LNCAP (cell line): ENCODE measurements around the gene IFT27.

Source experiments
- TF ChIP-seq, protein P1 (sequence below): fragments of 450-650 bp; IDR thresholded peaks from 2 replicates; pipeline ENCODE4 v1.5.1; 2017; ENCODE audit warnings: mild to moderate bottlenecking

Gene IFT27

DNA sequence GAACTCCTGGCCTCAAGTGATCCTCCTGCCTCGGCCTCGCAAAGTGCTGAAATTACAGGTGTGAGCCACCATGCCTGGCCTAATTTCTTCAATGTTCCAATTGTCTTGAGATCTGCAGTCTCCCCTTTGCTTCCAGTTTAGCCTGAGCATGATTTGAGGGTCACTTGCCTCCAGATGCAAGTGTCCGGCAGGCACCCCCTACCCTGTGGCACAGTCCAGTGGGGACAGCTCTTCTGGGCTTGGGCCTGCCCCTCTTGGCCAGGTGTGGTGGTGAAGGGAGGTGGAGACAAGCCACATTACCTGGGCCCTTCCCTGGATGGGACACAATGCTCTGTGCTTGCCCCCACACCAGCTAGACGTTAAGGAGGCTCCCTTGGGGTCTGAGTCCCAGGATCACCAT lies 51.1 kb downstream of the IFT27 start:
- TF ChIP-seq, protein P1, sequence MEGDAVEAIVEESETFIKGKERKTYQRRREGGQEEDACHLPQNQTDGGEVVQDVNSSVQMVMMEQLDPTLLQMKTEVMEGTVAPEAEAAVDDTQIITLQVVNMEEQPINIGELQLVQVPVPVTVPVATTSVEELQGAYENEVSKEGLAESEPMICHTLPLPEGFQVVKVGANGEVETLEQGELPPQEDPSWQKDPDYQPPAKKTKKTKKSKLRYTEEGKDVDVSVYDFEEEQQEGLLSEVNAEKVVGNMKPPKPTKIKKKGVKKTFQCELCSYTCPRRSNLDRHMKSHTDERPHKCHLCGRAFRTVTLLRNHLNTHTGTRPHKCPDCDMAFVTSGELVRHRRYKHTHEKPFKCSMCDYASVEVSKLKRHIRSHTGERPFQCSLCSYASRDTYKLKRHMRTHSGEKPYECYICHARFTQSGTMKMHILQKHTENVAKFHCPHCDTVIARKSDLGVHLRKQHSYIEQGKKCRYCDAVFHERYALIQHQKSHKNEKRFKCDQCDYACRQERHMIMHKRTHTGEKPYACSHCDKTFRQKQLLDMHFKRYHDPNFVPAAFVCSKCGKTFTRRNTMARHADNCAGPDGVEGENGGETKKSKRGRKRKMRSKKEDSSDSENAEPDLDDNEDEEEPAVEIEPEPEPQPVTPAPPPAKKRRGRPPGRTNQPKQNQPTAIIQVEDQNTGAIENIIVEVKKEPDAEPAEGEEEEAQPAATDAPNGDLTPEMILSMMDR, result no peak

DNA sequence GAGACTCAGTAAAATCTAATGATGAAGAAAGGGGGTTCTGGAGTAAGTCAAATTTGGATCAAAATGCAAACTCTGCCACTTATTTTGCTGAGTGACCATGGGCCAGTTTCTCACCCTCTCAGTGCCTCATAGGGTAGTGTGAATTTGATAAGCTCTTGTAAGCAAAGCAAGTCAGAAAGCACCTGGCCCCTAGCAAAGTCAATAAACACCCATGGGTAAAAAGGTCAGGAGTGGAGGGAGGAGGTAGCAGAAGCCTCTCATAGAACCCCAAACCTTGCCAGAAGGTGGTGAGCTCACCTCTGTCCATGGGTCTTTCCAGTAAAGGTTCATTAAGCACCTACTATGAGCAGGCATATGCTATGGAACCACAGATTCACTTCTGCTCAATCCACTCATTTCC lies 53.9 kb downstream of the IFT27 start:
- TF ChIP-seq, protein P1, result no peak

DNA sequence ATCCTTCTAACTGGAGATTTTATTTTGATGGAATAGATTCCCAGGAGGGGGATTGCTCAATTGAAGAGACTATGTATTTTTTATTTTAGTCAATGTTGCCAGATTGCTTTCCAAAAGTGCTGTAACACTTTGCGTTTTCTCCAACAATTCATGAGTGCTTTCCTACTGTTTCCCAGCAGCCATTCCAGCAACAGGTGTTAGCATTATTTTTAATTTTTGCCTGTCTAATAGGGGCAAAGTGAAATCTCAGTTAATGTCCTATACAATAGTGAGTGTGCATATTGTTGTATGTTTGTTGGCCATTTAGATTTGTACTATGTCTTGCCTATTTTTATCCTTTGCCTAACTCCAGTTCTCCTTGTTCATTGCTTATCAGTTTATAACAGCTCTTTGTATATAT lies 60.3 kb downstream of the IFT27 start:
- TF ChIP-seq, protein P1, result no peak

DNA sequence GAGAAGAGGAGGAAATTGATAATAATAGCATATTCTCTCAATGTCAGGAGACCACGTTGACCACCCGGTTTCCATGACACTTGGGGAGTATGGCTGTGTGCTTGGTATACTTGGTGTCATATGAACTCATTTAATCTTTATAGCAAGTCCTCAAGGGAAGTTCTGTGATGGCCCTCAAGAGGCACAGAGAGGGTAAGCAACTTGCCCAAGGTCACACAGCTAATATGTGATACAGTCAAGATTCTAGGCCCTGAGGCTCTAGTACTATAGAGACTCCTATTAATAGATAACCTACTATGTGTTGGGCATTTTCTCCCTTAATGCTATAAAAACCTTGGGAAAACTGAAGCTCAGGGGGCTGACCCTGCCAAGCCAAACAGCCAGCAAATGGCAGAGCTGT lies 61.8 kb downstream of the IFT27 start:
- TF ChIP-seq, protein P1, result no peak

DNA sequence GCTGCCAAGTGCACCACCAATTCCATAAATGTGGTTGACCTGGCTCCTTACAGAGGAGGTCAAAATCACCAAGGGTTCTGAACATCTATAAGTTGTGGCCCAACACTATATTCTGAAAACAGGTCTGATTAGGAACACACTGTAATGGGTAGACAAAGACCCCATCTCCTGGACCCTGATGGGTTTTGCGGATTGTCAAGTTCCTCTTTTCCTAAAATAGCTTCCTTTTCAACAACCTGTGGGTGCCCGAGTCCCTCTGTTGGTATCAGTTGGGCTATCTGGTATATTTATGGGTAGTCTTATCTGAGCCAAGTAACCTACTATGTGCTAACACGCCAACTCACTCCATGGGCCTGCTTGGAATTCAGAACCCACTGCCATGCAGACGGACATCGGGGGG lies 62.5 kb downstream of the IFT27 start:
- TF ChIP-seq, protein P1, result no peak
